Ascending aorta (tissue), 2 donors: ENCODE results near the gene CLEC2D. TPM values are rescaled to one million over a fixed set of nuclear protein-coding genes. Genes with fewer than 3 reads are reported as not detected.

Experiments used
- DNase-seq, 2 donors: peaks; one replicate each; pipeline ENCODE4 v3.0.0-alpha.2; 2019; ENCODE audit warnings: low spot score in 2 of 2
- H3K27ac ChIP-seq, 2 donors: fragments of 200-600 bp; sonication (generic); one replicate each; pipeline ENCODE4 v1.5.1; 2016 to 2017; ENCODE audit warnings: mild to moderate bottlenecking in 1 of 2
- H3K27me3 ChIP-seq: fragments of 200-600 bp; sonication (generic); one replicate; pipeline ENCODE4 v1.5.1; 2017
- H3K36me3 ChIP-seq, 2 donors: fragments of 200-600 bp; sonication (generic); one replicate each; pipeline ENCODE4 v1.5.1; 2016
- H3K4me1 ChIP-seq, 2 donors: fragments of 200-600 bp; sonication (generic); one replicate each; pipeline ENCODE4 v1.5.1; 2016 to 2017; ENCODE audit warnings: mild to moderate bottlenecking in 1 of 2
- H3K4me3 ChIP-seq, 2 donors: fragments of 200-600 bp; sonication (generic); one replicate each; pipeline ENCODE4 v1.5.1; 2016 to 2017; ENCODE audit warnings: mild to moderate bottlenecking in 1 of 2
- H3K9me3 ChIP-seq, 2 donors: fragments of 200-600 bp; sonication (generic); one replicate each; pipeline ENCODE4 v1.5.1; 2016
- CTCF ChIP-seq, 3 experiments: fragments of 200-600 bp in 2 of 3; fragments of 450-650 bp in 1 of 3; sonication (generic) in 2 of 3; IDR thresholded peaks; one replicate each; pipeline ENCODE4 v1.5.1; 2016 to 2019; ENCODE audit warnings: antibody characterized with exemption in 3 of 3, mild to moderate bottlenecking in 1 of 3, moderate library complexity in 1 of 3
- intact Hi-C: fragments of 100-400 bp; cut with DNase I; formaldehyde crosslinking; loops from one replicate; pipeline ENCODE4 v1.15.1; 2023
- total RNA-seq: library from RNA; depleted of rRNA; stranded (reverse); fragments of >200 nt; gene quantifications from one replicate; pipeline ENCODE4 v1.1.0, GENCODE V29; 2016

Gene CLEC2D
- total RNA-seq, 1 donor from 2014 or later, result not detected

GRCh38 chr12:9725213-9725870 is 55.8 kb downstream of the CLEC2D start:
- no peaks in the 10 kb centered on the region for H3K27me3 ChIP-seq
- no peaks in the 10 kb centered on the region for H3K9me3 ChIP-seq
- no peak for DNase-seq
- no peaks in the 10 kb centered on the region for H3K36me3 ChIP-seq
- H3K4me1 ChIP-seq, result no peaks in the 10 kb centered on the region
- intact Hi-C loops, result no loop called here
- no peak overlapping the region for H3K4me3 ChIP-seq
- TF ChIP-seq CTCF (IDR thresholded peaks at IDR 0.05), result no peak
- no peak overlapping the region for H3K27ac ChIP-seq

GRCh38 chr12:9727813-9728212 is 58.3 kb downstream of the CLEC2D start:
- no peaks in the 10 kb centered on the region for H3K4me1 ChIP-seq
- DNase-seq, result no peak
- TF ChIP-seq CTCF (IDR thresholded peaks at IDR 0.05), result no peak
- H3K27ac ChIP-seq, result no peak overlapping the region
- no peaks in the 10 kb centered on the region for H3K27me3 ChIP-seq
- H3K36me3 ChIP-seq, result no peaks in the 10 kb centered on the region
- H3K9me3 ChIP-seq, result no peaks in the 10 kb centered on the region
- H3K4me3 ChIP-seq, result no peak overlapping the region
- intact Hi-C loops, result no loop called here

GRCh38 chr12:9729082-9729481 is 59.6 kb downstream of the CLEC2D start:
- H3K27ac ChIP-seq, result no peak overlapping the region
- no peaks in the 10 kb centered on the region for H3K27me3 ChIP-seq
- no peaks in the 10 kb centered on the region for H3K4me1 ChIP-seq
- no peak for TF ChIP-seq CTCF (IDR thresholded peaks at IDR 0.05)
- intact Hi-C loops, result no loop called here
- H3K4me3 ChIP-seq, result no peak overlapping the region
- no peaks in the 10 kb centered on the region for H3K36me3 ChIP-seq
- no peaks in the 10 kb centered on the region for H3K9me3 ChIP-seq
- DNase-seq, result no peak

GRCh38 chr12:9730011-9730410 is 60.5 kb downstream of the CLEC2D start:
- no peak overlapping the region for H3K27ac ChIP-seq

GRCh38 chr12:9730591-9730990 is 61.1 kb downstream of the CLEC2D start:
- intact Hi-C loops, result no loop called here
- Histone ChIP-seq H3K4me3 (no peak overlapping the region), H3K4me1 (no peaks in the 10 kb centered on the region), H3K27me3 (no peaks in the 10 kb centered on the region), H3K27ac (no peak overlapping the region), H3K36me3 (no peaks in the 10 kb centered on the region), H3K9me3 (no peaks in the 10 kb centered on the region)
- DNase-seq, result no peak
- TF ChIP-seq CTCF (IDR thresholded peaks at IDR 0.05), result no peak

More at GRCh38 chr12:9730011-9730410, 60.5 kb downstream of the CLEC2D start:
- no peak overlapping the region for H3K4me3 ChIP-seq
- H3K36me3 ChIP-seq, result no peaks in the 10 kb centered on the region
- H3K4me1 ChIP-seq, result no peaks in the 10 kb centered on the region
- DNase-seq, result no peak
- no peak for TF ChIP-seq CTCF (IDR thresholded peaks at IDR 0.05)
- no peaks in the 10 kb centered on the region for H3K9me3 ChIP-seq
- intact Hi-C loops, result no loop called here
- H3K27me3 ChIP-seq, result no peaks in the 10 kb centered on the region

GRCh38 chr12:9731393-9731792 is 61.9 kb downstream of the CLEC2D start:
- Histone ChIP-seq H3K9me3 (no peaks in the 10 kb centered on the region), H3K27ac (no peak overlapping the region), H3K4me3 (no peak overlapping the region), H3K4me1 (no peaks in the 10 kb centered on the region), H3K27me3 (no peaks in the 10 kb centered on the region), H3K36me3 (no peaks in the 10 kb centered on the region)
- intact Hi-C loops, result no loop called here
- no peak for TF ChIP-seq CTCF (IDR thresholded peaks at IDR 0.05)
- DNase-seq, result no peak
